GM19240 (cell line): ENCODE data around the gene CCL24.
"Not testable (repeated sequence)": the region's sequence is repeated elsewhere in the genome, so short reads cannot be mapped to it uniquely, and the experiment has no call there.

Source experiments
- DNase-seq: peaks from one replicate; pipeline ENCODE4 v3.0.0; 2011; ENCODE audit warnings: low spot score; ENCODE audit not compliant: insufficient read length

The CCL24 gene

DNA sequence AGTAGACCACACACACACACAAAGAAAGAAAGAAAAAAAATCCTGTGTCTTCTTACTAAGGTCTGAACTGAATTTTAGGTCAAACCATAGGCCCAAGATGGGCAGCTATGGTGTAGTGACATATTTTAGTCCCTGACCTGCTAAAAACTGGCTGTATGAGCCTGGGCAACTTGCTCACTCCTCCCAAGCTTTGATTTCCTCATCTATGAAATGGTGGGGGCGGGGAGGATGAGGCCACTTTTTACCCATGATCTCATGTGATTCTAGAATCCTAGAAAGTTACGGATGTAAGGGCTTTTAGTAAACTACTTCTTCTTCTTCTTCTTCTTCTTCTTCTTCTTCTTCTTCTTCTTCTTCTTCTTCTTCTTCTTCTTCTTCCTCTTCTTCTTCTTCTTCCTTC is 6.1 kb upstream of the CCL24 start:
- no peak for DNase-seq

DNA sequence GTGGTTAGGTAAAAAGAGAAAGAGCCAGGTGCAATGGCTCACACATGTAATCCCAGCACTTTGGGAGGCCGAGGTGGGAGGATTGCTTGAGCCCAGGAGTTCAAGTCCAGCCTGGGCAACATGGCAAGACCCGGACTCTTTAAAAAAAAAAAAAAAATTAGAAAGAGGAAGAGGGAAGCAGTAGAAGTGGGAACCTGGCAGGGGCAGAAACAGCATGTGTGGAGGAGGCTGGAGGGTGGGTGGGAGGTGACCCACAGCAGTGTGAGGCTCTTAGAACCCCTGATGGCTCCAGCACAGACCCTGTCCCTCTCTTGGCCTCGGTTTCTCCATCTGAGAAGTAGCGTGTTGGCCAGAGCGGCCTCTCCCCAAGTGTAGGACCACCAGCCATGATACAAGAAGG is 4.9 kb upstream of the CCL24 start:
- DNase-seq, result no peak

DNA sequence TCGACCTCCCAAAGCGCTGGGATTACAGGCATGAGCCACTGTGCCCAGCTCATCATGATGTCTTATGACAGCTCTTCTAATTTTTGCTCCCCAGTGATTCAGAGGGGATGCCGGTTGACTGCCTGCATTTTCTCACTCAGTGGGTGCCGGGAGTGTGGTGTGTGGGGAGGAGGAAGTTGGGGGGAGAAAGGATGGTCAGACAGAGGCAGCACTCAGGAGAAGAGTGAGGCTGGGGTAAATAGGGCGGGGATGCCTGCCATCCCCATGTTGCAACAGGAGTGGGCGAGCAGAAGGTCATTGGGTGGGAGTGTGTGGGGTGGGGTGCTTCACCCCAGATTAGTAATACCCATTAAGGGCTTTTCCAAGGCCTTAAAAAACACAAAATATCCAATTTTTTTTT is 3.5 kb upstream of the CCL24 start:
- DNase-seq, result no peak

DNA sequence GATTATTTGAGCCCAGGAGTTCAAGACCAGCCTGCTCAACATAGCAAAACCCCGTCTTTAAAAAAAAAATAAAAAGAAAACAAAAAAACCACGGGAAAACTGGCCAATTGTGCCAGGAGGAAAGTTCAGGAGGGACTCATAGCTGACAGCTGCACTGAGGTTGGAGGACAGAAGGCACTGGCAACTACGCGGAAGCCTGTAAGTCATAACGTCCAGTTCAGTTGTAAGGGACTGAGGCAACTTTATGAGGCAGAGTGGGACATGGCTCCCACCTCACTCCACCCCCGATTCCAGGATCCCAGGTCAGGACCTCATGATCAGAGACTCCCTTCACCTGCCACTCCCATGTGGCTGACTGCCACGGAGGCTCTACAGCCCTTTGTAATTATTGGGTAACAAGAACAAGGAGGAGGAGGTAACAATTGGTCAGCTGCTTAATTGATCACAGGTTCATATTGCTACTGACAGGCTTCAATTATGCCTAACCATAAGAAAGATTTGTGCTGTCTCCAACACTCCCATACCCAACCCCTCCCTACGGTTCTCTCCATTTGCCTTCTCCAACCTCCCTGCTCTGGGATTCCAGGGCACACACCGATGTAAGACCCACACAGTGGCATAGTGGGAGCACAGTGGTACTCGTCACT is 1.9 kb upstream of the CCL24 start:
- no peak for DNase-seq

DNA sequence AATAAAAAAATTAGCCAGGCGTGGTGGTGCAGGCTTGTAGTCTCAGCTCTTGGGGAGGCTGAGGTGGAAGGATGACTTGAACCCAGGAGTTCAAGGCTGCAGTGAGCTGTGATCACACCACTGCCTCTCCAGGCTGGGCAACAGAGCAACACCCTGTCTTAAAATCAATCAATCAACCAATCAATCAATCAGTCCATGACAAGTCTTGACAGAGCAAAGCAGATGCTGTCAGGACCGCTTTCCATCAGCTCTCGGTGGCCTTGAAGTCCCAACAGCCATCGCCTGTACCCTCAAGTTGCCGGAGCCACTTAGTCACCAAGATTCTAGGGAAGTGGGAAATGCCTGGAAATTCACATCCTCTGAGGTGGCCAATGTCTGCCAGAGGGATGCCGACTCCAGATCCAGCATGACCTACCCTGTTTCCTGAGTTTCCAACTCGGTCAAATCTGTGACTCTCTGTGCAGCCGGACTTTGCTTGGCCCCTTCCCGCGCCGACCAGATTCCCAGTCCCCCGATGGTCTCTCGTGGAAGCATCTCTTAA is 871 bp upstream of the CCL24 start:
- DNase-seq, result no peak

DNA sequence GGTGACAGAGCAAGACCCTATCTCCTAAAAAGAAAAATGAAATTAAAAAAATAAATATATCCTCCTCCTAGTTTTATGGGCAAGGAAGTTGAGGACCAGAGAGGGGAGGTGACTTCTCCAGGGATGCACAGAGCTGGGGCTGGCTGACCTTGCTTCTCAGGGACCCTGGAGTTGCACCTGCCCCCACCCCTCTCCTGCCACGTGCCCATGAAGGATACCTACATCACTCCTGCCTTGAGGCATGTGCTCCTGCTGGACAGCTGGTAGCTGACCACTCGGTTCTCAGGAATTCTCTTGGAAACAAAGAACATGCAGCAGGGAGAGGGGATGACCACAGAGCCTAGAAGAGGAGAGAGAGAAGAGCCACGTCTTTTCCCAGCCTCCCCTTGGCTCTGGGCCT is 522 bp downstream of the CCL24 start:
- DNase-seq, result no peak

DNA sequence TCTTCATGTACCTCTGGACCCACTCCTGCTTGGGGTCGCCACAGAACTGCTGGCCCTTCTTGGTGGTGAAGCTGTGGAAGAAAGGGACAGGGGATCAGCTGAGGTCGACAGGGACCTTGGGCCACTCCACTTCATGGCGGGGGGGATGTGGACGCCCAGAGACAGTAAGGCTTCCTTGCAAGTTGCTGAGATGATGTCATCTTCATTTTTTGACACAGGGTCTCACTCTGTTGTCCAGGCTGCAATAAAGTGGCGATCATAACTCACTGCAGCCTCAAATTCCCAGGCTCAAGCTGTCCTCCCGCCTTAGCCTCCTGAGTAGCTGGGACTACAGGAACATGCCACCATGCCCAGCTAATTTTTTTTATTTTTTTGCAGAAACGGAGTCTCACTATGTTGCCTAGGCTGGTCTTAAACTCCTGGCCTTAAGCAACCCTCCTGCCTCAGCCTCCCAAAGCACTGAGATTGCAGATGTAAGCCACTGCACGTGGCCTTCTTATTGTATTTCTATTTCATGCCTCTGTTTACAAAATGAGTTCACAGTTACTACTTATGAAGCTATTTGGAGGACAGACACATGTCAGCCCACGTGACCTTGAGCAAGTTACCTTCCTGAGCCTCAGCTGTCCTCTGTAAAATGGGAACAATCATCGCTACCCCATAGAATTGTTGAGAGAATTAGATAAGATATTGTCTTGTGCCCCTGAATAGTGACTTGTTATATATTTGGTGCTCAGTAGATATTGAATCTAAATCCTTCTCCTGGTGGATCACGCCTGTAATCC is 1.5 kb downstream of the CCL24 start:
- DNase-seq, result no peak

DNA sequence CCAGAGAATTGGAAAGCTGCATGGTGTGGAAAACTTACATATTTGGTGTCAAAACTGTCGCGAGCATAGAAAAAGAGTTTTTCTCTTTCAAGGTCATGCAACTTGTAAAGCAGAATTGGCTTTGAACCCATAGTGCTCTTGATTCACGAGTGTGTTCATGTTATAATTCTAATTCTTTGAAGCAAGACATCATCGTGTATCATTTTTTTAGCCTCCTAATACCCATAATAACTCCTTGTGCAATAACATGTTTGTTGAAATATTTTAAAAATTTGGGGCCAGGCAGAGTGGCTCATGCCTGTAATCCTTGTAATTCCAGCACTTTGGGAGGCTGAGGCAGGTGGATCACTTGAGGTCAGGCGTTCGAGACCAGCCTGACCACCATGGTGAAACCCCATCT is 4.2 kb downstream of the CCL24 start:
- DNase-seq, result no peak

DNA sequence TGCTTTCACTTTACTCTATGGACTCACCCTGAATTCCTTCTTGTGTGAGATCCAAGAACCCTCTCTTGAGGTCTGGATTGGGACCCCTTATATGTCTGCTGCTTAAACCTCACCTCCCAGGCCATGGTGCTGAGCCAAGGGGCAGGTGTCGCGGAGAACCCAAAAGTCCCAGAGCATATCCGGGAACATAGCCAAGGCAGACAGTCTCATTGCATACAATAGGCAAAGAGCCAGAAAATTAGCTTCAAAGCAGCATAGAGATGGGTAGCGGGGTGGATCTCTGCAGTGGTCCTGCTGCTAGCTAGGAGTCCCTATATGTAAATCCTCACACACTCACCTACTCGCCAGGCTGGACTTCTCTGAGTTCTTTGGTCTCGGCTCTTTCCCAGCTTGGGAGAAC is 5.5 kb downstream of the CCL24 start:
- DNase-seq, result no peak

DNA sequence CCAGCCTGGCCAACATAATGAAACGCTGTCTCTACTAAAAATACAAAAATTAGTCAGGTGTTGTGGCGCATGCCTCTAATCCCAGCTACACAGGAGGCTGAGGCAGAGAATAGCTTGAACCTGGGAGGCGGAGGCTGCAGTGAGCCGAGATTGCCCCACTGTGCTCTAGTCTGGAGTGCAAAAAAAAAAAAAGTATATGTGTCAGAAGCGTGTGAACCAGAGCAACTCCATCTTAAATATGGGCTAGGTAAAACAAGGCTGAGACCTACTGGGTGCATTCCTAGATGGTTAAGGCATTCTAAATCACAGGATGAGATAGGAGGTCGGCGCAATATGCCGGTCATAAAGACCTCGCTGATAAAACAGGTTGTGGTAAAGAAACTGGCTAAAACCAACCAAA is 6.2 kb downstream of the CCL24 start:
- DNase-seq, result no peak

DNA sequence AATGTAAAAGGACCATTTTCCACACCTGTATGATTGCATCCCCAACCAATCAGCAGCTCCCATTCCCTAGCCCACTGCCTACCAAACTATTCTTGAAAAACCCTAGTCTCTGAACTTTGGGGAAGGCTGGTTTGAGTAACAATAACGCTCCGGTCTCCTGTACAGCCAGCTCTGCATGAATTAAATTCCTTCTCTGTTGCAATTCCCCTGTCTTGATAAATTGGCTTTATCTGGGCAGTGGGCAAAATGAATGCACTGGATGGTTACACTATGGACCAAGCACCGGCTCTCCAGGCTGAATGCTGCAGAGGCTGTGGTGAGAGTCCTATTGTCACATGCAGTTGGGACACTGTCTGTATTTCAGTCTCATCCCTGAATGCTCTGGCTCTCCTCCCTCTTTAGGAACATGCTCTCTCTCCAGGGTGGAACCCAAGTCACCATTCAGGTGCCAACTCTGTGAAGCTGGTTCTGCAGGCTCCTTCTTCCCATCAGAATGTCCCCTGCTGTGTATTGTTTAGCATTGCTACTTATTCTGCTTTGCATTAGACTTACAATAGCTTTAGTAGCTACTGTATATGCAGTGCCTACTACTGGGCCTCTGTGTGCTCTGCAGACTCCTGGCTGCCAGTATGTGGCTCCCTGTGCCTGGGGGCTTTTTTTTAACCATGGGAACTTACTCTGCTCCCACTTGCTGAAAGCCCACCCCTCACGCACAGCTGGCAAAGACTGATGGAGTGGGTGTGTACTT is 6.9 kb downstream of the CCL24 start:
- no peak for DNase-seq

DNA sequence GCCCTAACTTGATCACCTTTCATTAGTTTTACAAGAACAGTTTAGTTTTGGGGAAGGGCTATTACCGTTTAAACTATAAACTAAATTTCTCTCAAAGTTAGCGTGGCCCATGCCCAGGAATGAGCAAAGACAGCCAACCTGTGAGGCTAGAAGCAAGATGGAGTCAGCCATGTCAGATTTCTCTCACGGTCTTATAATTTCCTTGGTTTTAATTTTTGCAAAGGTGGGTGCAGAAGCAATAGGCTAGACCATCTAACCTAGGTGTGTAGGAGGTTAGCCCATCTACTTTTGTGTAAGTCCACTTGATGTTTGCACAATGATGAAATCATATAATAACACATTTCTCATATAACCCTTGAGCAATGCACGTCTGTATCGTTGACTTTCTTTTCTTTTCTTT is 8.9 kb downstream of the CCL24 start:
- DNase-seq, result no peak

DNA sequence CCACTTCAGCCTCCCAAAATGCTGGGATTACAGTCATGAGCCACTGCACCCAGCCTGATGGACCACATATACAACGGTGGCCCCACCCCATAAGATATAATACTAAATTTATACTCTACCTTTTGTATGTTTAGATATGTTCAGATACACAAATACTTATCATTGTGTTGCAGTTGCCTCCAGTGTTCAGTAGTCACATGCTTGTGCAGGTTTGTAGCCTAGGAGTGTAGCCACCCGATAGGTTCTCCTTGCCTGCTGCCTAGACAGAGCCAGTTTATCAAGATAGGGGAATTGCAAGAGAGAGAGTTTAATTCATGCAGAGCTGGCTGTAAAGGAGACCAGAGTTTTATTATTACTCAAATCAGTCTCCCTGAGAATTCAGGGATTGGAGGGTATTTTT is 9.6 kb downstream of the CCL24 start:
- DNase-seq, result no peak

DNA sequence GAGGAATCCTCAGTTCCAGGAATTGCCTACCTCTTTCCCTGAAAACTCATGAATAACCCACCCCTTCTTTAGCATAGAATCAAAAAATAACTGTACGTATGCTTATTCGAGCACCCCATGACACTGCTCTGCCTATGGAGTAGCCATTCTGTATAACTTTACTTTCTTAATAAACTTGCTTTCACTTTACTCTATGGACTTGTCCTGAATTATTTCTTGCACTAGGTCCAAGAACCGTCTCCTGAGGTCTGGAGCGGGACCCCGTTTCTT is 11.1 kb downstream of the CCL24 start:
- DNase-seq, result no peak

DNA sequence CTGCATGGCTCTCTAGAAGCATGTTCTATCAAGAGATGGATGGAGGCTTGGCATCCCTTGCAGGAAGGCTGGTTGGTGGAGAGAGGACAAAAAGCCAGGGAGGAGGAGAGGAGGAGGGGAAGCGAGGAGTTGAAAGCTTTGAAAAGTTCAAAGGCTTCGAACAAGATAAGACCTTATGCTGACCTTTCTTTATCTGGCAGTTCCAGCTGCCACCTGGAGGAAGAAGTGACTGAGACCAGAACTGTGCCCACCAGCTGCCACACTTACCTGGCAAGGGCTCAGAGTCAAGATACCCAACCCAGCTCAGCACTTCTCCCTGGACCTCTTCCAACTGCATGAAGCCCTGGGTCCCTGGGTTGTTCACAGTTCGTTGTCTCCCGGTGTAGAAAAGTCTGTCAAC is 14.8 kb downstream of the CCL24 start:
- DNase-seq, result no peak

DNA sequence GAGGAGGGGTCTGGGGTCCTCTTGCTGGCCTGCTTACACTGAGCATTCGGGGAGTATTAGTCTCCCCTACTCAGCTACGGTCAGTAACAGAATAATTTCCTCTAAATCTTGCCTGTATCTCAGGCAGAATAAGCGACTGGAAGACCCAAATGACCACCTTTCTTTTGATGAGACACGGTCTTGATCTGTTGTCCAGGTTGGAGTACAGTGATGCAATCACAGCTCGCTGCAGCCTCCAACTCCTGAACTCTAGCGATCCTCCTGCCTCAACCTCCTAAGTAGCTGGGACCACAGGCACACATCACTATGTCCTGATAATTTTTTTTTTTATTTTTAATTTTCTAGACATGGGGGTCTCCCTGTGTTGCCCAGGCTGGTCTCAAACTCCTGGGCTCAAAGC is 17.2 kb downstream of the CCL24 start:
- no peak for DNase-seq

DNA sequence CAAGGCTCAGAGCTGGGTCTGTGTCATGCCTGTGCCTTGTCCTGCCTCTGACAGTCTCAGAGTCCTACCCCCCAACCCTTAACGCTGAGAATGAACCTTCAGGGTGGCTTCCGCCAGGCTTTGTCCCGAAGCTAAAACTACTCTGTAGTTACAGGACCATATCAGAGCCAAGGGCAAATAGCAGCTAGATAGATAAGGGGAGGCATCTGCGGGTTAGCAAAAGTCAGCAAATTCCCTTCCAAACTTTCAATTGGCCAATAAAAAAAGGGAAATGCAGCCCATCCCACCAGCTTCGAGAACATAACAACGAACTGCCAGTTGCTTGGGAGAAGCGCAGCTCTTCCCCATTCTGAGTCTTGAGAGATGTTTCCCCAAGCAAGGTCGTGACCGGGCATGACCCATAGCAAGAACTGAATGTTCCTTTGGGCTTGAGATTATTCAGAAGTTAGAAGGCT is 17.7 kb downstream of the CCL24 start:
- no peak for DNase-seq

DNA sequence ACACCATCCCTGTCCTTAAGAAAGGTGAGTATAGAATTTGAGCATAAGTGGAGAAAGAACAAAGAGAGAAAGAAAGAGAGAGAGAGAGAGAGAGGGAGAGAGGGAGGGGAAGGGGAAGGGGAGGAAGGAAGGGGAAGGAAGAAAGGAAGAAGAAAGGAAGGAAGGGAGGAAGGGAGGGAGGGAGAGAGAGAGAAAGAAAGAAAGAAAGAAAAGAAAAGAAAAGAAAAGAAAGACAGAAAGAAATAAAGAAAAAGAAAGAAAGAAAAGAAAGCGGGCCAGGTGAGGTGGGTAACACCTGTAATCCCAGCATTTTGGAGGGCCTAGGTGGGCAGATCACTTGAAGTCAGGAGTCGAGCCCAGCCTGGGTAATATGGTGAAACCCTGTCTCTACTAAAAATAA is 19.9 kb downstream of the CCL24 start:
- no peak for DNase-seq

DNA sequence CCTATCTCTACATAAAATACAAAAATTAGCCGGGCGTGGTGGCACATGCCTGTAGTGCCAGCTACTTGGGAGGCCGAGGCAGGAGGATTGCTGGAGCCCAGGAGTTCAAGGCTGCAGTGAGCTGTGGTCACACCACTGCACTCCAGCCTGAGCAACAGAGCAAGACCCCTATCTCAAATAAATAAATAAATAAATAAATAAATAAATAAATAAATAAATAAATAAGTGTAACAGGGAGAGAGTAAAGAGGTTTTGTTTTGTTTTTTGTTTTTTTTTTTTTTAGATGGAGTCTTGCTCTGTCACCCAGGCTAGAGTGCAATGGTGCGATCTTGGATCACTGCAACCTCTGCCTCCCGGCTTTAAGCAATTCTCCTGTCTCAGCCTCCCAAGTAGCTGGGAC is 21.0 kb downstream of the CCL24 start:
- DNase-seq, result not testable (repeated sequence)

DNA sequence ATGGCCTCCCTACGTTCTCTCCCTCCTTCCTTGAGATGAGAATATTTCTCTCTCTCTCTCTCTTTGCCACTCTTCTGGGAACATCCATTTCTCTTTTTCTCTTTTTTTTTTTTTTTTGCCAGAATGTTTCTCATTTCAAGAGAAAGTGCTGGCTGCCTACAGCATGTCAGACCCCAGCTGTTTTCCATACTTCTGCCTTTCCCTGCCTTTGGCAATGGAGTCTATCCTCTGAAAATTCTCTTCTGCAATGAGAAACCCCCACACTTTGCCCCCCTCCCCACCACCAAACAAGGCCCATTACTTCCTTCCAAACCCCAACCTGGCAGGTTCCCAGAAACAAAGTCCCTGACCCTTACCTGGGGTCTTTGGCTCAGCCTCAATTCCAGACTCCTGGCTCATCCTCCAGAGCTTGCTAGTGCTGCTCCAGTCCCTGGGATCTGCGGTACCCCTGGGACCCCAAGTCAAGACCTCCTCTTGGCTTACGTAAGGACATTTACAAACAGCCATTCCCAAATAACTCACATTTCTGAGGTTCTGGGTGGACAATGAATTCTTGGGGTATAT is 24.2 kb downstream of the CCL24 start:
- no peak for DNase-seq

DNA sequence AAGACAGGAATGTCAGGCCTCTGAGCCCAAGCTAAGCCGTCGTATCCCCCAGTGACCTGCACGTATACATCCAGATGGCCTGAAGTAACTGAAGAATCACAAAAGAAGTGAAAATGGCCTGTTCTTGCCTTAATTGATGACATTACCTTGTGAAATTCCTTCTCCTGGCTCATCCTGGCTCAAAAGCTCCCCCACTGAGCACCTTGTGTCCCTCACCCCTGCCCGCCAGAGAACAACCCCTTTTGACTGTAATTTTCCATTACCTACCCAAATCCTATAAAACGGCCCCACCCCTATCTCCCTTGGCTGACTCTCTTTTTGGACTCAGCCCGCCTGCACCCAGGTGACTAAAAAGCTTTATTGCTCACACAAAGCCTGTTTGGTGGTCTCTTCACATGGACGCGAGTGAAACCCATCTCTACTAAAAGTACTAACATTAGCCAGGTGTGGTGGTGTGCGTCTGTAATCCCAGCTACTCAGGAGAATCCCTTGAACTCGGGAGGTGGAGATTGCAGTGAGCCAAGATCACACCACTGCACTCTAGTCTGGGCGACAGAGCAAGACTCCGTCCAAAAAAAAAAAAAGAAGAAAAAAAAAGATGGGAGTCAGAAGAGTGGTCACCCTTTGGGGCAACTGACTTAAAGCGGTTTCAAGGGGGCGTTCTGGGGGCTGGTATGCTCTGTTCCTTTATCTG is 25.3 kb downstream of the CCL24 start:
- not testable (repeated sequence) for DNase-seq

DNA sequence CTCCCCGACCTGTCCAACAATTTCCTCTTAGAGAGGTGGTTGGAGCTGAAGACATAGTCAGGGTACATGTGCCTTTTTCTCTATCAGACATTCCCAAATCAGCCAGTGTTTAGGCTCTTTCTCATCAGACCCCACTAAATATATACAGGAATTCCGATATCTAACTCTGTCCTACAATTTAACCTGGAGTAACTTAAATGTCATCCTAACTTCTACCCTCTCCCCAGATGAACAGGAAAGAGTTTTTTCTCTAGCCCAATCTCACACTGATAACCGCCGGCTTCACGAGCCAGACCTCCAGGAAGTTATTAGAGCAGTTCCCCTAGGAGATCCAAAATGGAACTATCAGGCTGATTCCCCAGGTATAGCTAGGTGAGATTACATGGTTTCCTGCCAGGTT is 30.5 kb downstream of the CCL24 start:
- DNase-seq, result not testable (repeated sequence)
